Measurements from ENCODE around the gene TMEM114.
"Not testable (repeated sequence)": the region's sequence is repeated elsewhere in the genome, so short reads cannot be mapped to it uniquely, and the experiment has no call there.

TMEM114 gene

GRCh38 chr16:8572063-8572918 is 18.0 kb downstream of the TMEM114 start:
- DNase-seq = no peak

GRCh38 chr16:8571061-8571596 is 19.2 kb downstream of the TMEM114 start:
- no peak for DNase-seq

- DNase-seq = not testable (repeated sequence)
These were observed 19.9 kb downstream of the TMEM114 start for GRCh38 chr16:8570393-8570792.

- no peak for DNase-seq
These were observed 20.5 kb downstream of the TMEM114 start for GRCh38 chr16:8569650-8570346.

- no peak for DNase-seq
These were observed 22.1 kb downstream of the TMEM114 start for GRCh38 chr16:8568231-8568617.

- peak; percentile 71 for DNase-seq
These were observed 22.7 kb downstream of the TMEM114 start for GRCh38 chr16:8567355-8568230.

- no peak for DNase-seq
These were observed 24.8 kb downstream of the TMEM114 start for GRCh38 chr16:8565498-8565897.

GRCh38 chr16:8564934-8565345 is 25.4 kb downstream of the TMEM114 start:
- DNase-seq = no peak

GRCh38 chr16:8563944-8564540 is 26.3 kb downstream of the TMEM114 start:
- not testable (repeated sequence) for DNase-seq

GRCh38 chr16:8561496-8561895 is 28.8 kb downstream of the TMEM114 start:
- DNase-seq = no peak

GRCh38 chr16:8555400-8555799 is 34.9 kb downstream of the TMEM114 start:
- DNase-seq = no peak

- no peak for DNase-seq
These were observed 35.4 kb downstream of the TMEM114 start for GRCh38 chr16:8554881-8555280.

GRCh38 chr16:8554022-8554421 is 36.3 kb downstream of the TMEM114 start:
- no peak for DNase-seq

GRCh38 chr16:8552487-8553221 is 37.7 kb downstream of the TMEM114 start:
- DNase-seq = no peak

GRCh38 chr16:8551388-8552332 is 38.7 kb downstream of the TMEM114 start:
- DNase-seq = no peak

- DNase-seq = no peak
These were observed 39.5 kb downstream of the TMEM114 start for GRCh38 chr16:8550728-8551387.

GRCh38 chr16:8549843-8550412 is 40.4 kb downstream of the TMEM114 start:
- DNase-seq = no peak

- no peak for DNase-seq
These were observed 42.1 kb downstream of the TMEM114 start for GRCh38 chr16:8548166-8548565.

GRCh38 chr16:8547762-8548161 is 42.5 kb downstream of the TMEM114 start:
- no peak for DNase-seq

- no peak for DNase-seq
These were observed 45.9 kb downstream of the TMEM114 start for GRCh38 chr16:8544406-8544805.

Measured in activated CD4-positive, alpha-beta T cell treated with anti-CD3 and anti-CD28 coated beads, Interleukin-2, amount 50 U/mL, for 1 hour (primary cell).